ENCODE data around the gene WDR91.
A peak's percentile ranks its signal among the peaks of the same experiment; 100 is the strongest.

The WDR91 gene

DNA sequence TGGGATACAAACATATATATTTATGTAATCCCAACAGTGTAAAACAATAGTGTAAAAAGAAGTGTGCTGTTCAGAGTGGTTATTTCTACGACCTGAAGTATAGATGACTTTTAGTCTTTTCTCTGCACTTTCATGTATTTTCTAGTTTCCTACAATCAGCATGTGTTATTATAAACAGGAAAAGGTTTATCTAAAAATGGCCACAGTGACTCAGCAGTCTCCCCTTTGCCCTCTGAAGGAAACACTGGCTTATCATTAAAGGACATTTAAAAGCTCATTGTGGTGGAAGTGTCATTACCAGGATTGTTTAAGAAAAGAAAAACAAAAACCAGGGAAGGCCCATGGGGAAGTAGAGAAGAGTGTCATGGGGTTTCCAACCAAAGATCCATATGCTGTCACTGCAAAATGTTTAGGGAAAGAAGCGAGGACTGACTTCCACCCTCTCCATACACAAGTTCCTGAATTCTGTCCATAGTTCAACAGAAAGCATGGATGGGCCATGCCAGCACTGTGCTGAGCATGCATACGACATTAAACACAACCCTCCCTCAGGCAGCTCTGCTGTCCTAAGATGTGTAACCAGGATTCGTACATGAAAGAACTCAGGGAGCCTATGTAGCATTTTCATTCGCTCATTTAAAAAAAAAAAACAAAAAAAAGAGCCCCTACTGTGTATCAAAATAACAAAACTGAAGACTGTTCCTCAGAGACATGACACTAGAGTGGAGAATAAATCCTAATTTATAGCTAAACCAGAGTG is 51.0 kb downstream of the WDR91 start:
- DNase-seq (ENCODE audit: low spot score) = peak; percentile 55

DNA sequence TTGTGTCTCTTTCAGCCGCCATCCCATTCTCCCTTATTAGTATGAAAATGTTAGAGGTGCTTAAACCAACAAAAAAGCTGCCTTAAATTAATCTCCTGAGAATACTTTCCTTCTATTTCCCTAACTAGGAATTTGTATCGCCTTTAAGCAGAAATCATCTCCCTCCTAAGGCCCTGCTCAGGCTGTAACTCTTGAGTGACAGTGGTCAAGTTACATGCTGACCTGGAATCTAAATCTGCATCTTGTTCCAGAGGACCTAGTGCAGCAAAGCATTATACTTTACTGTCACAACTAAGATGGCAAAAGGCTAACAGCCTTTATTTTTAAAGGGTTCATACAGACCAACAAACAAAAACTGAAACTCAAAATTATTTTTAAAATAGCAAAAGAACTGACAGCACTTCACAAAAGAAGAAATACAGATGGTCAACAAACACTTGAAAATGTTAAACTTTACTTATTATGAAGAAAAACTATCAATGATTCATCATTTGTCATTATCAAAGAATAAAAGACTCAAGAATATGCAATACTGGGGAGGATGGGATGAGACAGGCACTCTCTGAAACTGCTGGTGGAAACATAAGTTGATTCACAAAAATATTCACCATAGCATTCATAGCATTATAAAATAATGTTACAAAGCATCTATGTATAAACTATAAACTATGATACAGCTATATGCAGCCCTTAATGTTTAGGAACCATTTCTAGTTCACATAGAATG is 51.8 kb downstream of the WDR91 start:
- no peak for DNase-seq (ENCODE audit: low spot score)

DNA sequence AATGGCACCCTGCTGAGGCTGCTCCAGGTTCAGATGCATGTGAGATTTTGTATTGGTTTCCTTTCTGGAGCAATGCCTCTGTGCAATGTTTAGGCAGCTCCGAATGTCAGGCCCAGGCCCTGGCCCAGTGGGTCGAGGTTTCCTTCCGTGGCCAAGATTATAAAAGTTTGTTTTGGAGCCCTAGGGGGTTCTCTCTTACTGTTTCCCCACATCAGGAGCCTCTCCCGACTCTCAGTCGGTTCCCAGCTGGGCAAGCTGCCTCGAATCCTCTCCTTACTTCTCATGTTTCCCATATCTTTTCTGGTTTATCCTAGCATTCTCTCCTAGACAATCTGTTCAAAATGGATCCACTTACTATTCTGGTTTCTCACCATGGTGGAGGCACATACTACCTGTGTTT is 52.5 kb downstream of the WDR91 start:
- DNase-seq (ENCODE audit: low spot score) = no peak

DNA sequence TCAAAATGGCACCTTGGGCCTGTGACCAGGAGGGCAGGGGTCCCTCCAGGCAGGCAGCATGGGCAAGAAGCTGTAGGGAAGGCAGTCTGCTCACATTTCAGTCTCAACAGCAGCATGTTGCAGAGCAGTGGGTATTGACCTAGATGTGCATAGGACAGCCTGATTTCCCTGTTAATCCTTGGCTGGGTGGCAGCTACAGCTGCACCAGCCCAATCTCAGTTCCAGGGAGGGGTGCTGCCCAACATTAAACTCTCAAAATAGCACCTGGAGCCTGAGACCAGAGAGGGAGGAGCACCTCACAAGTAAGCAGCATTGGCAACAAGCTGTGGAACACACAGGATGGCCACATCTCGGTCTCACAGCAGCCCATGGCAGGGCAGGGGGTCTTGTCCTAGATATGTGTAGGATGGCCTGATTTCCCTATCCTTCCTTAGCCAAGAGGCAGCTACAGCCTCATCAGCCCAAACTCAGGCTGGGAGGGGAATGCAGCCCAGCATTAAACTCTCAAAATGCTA is 53.1 kb downstream of the WDR91 start:
- DNase-seq (ENCODE audit: low spot score) = no peak

DNA sequence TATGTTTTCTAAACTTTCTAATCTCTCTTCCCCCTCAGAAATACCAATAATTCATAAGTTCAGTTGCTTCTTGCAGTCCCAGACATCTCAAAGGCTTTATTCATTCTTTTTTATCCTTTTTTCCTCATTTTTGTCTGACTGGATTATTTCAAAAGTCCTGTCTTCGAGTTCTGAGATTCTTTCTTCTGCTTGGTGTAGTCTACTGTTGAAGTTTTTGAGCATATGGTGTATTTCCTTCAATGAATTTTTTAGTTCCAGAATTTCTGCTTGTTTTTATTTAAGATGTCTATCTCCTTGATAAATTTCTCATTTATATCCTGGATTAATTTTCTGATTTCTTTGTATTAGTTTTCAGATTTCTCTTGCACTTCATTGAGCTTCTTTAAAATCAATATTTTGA is 55.0 kb downstream of the WDR91 start:
- DNase-seq (ENCODE audit: low spot score) = no peak

DNA sequence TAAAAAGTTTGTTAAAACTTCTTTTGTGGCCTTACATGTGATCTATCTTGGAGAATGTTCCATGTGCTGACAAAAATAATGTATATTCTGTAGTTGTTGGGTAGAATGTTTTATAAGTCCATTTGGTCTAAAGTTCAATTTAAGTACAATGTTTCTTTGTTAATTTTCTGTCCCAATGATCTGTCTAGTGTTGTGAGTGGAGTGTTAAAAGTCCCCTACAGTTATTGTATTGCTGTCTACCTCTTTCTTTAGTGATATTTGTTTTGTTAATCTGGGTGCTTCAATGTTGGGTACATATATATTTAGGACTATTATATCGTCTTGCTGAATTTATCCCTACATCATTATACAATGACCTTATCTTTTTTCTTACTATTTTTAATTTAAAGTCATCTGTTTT is 56.6 kb downstream of the WDR91 start:
- no peak for DNase-seq (ENCODE audit: low spot score)

DNA sequence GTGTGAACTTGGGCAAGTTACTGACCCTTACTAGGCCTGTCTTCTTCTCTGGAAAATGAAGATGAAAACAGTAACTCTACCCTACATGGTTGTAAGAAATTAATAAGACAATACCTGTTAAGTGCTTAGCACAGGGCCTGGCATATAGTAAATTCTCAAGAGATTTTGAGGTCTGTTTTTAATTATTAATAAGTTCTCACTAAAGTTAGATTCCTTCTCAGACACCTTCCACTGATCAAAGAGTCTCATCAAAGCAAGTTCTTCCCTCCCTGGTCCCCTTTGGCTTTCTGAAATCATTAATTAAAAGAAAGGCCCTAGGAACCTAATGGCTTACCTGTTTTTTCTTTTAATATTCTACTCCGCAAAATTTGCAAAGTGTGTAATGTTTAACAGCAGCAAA is 58.9 kb downstream of the WDR91 start:
- DNase-seq (ENCODE audit: low spot score) = no peak

DNA sequence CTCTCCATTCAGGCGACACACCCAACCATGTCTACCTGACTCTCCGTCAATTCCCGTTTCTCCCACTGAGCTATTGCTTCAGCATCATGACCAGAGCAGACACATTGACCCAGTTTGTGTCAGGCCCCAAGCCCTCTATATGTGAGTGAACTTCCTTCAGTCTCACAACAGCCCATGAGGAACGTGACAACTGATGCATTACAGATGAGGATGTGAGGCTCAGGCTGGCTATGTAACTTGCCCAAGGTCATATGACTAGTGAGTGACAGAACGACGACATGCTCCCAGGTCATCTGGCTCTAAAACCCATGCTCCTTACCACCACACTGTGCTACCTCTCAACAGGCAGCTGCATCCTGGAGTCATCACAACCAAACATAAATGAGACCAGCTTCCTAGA is 59.8 kb downstream of the WDR91 start:
- DNase-seq (ENCODE audit: low spot score) = no peak

DNA sequence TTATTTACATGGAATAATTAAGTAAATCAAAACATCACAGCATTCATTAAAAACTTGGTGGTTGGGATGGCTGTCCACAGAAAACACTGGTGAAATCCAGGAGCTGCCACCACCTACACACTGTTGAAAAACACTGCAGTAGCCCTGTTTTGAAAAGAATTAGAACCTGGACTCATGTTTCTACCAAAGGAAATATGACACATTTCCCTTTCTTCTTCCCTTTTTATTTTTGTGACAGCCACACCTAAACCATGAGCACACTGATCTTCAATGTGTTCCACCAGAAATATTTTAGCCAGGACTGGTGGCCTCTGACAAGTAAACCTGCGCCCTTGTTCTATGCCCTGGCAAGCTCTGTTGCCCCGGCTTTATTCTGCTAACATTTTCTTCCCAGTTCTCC is 60.2 kb downstream of the WDR91 start:
- DNase-seq (ENCODE audit: low spot score) = no peak

DNA sequence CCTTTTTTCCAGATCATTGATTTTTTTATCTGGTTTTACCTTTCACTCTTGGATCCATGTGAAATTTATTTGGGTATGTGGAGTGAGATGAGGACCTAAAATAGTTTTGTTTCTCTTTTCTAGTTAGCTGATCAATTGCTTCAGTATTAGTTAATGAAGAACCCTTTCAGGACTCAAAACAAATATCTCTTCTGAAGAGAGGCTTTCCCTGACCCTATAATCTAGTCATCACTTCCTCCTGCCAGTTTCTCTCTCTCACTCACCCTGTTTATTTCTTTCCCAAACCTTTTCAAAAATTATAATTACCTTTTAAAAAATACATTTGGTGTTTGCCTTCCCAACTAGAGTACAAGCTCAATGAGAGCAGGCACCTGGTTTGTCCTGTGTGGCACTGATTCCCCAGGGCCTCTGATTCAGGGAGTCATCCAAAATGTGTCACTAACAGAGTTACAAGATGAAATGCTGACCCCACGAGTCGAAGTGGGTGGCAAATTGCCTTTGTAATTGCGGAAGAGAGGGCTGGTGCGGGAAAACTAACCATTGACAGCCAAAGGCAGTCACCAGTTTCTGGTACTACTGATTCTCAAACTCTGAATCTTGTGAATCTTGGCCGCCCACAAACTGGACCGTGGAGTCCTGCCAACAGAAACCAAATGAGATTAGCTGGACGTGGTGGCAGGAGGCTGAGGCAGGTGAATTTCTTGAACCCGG is 61.1 kb downstream of the WDR91 start:
- no peak for DNase-seq (ENCODE audit: low spot score)

DNA sequence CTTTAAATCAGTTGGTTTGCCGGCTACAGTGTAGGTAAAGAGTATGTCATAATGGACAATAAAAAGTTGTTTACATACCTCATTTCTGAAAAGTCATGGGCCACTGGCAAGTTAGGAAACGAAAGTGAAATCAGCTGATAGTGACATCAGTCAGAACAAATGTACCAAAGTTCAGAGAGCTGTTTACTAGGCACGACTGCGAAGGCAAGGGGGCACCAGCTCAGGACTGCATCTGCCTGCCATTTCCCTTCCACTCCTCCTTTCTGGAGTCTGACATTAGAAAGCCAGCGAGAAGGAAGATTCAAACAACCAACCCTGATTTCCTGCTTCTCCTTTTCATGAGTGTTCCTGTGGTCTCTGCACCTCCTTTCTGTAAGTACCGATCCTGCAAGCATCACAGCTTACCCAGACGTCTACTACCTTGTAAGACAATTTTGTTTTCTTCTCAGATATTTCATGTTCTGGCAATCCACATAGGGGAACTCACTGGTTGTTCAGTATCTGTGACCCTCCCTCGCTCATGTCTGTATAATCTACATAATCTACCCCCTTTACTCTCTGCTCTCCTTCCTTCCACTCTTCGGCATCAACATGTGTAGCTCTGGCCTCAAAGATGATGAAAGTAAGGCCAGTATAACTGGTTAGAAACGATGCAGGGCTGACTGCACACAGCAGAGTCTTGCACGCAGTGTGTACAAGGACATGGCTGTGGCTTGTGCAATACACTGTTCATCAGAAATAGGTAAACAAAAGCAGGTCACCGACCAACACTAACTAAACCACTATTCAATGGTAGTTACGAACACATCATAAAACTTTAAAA is 63.2 kb downstream of the WDR91 start, which contains the start of gene TMEM140:
Gene TMEM140, plus strand, starts transcription at position 174 of the 823 bp plus-strand sequence. CDS start 16,370 bp downstream, outside the sequence.
- DNase-seq (ENCODE audit: low spot score) = peak; percentile 87

DNA sequence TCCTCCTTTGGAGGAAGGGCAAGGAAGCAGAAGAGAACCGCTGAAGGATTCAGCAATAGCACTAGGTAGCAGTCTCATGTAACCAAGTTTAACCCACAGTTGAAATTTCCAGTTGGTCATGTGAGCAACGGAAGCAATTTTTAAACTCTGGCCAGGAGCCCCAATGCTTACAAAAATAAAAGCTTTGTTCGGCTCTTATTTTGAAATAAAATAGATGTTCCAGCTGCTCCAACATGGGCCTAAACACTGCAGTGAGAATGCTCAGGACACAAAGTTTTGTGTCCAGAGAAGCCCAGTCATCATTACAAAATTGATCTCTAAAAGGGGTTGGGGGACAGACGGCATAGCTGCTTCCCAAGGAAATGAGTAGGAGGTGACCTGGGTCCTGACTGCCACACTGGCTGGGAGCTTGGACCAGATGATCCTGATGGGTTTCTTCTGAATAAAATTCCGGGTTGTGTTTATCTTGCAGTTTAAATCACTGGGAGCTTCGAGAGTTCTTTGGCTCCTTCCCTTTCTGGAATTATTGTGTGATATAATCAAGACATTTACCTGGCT is 63.9 kb downstream of the WDR91 start:
- peak; percentile 77 for DNase-seq (ENCODE audit: low spot score)

DNA sequence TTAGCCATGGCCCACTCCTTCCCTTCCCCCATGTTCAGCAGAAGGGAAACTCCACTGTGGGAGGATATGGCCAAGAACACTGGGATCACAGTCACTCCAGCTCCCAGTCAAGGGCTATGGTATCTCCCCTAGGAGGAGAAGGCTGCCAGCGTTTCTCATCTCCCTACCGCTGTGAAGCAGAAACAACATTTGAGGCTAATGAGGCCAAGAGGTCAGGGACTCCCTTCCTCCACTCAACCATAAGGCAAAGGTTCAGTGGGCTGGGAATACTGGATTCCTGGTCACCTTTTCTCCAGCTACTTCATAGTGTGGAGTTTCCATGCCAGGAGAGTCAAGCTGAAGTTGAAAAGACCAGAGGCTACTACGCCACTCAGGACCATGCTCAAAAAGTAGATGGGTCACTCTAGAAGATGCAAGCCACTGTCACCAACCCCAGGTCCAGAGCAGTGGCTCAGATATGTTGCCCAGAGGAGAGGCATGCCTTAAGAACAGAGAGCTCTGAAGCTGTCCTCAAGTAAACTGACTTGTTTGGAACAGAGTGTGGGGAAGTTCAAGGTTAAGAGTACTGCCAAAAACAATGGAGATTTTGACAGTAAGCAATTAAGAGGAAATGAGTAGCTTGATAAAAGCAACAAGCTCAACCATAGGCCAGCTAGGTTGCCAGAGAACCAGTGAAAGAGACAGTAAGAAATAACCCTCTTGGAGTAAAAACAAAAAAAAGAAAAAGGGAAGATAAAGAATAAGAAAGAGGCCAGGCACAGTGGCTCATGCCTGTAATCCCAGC is 67.2 kb downstream of the WDR91 start:
- no peak for DNase-seq (ENCODE audit: low spot score)

Data from hematopoietic multipotent progenitor cell treated with erythropoietin and hydrocortisone succinate and interleukin-3 and kit ligand, for 15 days (in vitro differentiated cells).